ENCODE results near the gene SDHAF4.
"Not testable (repeated sequence)": the region's sequence is repeated elsewhere in the genome, so short reads cannot be mapped to it uniquely, and the experiment has no call there.

SDHAF4 gene

DNA sequence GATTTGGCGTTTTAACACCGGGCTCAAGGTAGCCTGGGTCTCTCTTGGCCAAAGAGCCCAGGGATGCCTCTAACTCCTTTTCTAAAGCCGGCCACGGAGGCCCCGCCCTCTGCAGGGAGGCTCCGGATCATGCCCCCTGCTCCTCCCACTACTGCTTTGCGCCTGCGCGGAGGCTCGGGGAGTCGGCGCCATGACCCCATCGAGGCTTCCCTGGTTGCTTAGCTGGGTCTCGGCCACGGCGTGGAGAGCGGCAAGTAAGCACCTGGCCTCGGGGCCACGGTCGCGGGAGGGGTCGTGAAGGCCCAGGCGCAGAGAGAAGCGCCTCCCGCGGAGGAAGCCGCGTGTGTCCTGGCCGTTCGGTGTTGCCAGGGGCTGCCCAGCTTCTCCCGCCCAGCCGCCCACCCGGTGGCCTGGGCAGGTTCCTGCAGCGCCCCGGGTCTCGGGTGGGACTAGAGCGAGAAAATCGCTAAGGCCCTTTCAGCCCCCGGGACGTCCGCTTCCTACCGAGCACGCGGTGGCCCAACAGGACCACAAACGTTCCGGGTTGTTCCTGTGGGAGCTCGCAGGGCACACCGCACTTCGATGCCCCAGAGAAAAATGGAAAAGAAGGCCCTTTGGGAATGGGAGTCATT, at the start of gene SDHAF4:
TSS of gene SDHAF4 (plus strand) at position 180 of the 632 bp plus-strand sequence. CDS start at position 191, 11 bp downstream.
- peak; percentile 85 to 94 (median 90) for DNase-seq

- DNase-seq: no peak
These were observed 48.0 kb upstream of the SDHAF4 start for GRCh38 chr6:70518723-70519122.

DNA sequence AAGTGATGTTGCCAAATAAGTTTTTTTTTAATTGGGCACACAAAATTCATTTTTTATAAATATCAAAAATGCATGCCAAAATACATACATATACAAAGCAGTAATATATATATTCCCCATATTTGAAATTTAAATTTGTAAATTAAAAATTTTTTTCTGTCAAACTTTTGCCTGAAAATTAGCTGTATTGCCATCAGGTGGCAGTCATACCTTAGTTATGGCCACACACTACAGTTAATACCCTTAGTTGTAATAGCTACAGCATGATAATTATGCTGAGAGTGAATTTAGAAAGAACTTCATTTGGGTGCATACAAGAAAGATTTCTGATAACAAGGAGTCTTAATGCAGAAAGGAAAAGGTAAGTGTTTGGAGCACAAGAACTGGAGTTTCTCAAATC, 46.2 kb upstream of the SDHAF4 start:
- DNase-seq: peak in 2 of 6 experiments; percentile 8 to 9

DNA sequence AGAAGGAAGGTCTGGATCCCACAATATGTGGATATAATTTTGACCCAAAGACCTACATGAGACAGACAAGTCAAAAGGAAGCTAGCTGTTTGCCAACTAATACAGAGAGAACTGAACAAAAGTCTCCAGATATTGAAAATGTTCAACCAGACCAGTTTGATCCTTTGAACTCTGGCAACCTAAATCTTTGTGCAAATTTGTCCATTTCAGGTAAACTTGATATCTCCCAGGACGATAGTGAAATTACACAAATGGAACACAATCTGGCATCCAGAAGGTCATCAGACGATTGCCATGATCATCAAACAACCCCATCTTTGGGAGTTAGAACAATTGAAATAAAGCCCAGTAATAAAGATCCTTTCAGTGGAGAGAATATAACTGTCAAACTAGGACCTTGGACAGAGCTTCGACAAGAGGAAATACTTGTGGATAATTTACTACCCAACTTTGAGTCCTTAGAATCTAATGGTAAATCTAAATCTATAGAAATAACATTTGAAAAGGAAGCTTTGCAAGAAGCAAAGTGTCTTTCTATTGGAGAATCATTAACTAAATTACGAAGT, 41.9 kb upstream of the SDHAF4 start:
- no peak for DNase-seq

GRCh38 chr6:70527071-70527737, 39.5 kb upstream of the SDHAF4 start:
- no peak for DNase-seq

- DNase-seq: no peak
These were observed 36.7 kb upstream of the SDHAF4 start for GRCh38 chr6:70530023-70530422.

DNA sequence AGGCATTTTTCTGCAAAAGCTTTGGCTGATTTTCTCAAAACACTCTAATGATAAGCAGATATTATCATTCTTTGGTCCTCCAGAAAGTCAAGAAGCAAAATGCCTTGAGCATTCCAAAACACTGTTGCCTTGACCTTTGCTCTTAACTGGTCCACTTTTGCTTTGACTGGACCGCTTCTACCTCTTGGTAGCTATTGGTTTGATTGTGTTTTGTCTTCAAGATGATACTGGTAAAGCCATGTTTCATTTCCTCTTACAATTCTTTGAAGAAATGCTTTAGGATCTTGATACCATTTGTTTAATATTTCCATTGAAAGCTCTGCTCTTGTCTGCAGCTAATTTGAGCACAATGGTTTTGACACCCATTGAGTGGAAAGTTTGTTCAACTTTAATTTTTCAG, 35.6 kb upstream of the SDHAF4 start:
- no peak for DNase-seq

DNA sequence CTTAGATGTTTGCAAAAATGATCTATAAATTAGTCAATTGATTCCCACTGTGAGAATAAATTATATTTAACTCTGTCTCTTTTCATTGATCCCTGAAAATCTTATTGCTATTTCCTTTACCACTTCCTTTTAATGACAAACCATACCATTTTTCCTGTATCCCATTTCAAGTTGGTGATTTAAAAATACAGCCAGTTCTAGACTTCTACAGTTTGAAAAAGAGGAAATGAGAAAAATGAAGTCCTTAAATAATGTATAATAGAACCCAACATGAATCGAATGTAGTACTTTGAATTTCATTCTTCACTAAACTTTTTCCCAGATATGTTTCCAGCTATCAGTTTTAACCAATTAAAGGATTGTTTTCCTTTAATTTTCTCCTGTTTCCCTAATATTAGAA, 29.5 kb upstream of the SDHAF4 start:
- no peak for DNase-seq

GRCh38 chr6:70538376-70538775, 28.4 kb upstream of the SDHAF4 start:
- DNase-seq: no peak

DNA sequence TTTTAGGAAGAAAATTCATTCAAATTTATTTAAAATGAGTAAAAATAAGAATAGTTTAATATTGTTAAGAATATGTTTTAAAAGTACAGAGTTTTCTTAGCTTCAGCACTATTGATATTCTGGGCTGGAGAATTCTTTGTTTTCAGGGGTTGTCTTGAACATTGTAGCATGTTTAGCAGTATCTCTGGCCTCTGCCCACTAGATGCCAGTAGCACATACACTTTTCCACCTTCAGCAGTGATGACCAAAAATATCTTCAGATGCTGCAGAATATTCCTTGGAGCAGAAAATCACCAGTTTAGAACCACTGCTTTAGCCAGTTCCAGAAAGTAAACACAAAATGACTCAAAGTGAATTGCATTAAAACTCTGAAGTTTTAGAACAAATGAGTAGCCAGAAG, 19.4 kb upstream of the SDHAF4 start:
- DNase-seq: no peak

- DNase-seq: no peak
These were observed 18.8 kb upstream of the SDHAF4 start for GRCh38 chr6:70547905-70548304.

- no peak for DNase-seq
These were observed 17.4 kb upstream of the SDHAF4 start for GRCh38 chr6:70549327-70549726.

GRCh38 chr6:70551566-70551965, 15.2 kb upstream of the SDHAF4 start:
- DNase-seq: no peak

- DNase-seq: not testable (repeated sequence)
These were observed 14.3 kb upstream of the SDHAF4 start for GRCh38 chr6:70552286-70552940.

GRCh38 chr6:70552974-70553373, 13.8 kb upstream of the SDHAF4 start:
- DNase-seq: no peak

DNA sequence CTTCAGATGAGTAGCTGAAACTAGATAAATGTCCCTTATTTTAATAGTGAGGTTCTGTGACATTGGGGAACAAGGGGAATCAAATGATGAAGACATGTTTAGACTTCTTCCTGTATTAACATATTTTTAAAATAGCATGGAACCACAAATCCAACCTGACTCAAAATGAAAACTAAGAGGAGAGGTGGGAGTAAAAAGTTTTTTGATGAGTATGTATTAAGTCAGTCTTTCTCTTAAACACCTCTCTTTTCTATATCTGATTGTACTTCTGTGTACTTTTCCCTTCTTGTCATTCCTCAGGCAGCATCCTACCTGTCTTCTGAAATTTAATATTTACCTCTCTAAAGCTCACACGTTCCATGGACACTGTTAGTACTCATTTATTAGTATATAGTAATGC, 8.7 kb upstream of the SDHAF4 start:
- DNase-seq: no peak

DNA sequence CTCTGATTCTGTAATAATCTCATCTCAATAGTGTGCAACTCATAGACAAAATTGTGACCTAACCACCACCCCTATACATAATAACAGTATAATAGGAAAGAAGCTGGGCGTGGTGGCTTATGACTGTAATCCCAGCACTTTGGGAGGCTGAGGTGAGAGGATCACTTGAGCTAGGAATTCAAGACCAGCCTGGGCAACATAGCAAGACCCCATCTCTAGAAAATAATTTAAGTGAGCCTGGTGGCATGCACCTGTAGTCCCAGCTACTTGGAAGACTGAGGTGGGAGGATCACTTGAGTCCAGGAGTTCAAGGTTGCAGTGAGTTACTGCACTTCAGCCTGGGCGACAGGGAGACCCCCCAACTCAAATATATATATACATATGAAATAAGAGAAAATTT, 4.3 kb upstream of the SDHAF4 start:
- DNase-seq: not testable (repeated sequence)

DNA sequence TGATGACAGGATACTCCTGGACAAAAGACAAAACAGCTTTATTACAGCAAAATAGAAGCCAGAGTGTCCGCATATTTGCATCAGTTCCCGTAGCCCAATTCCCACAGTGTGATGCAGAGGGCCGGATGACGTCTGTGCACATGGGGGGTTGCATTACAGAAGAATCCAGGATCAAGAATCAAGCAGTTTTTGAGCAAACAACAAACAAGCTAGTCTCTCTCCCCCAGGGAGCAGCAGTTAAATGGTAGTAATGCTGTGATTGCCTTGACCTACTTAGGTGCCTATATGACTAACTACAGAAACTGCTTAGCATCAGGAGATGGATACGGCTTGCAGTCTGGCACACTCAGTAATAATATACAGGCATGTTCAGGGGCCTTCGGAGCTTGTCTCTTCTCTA, 3.2 kb upstream of the SDHAF4 start:
- no peak for DNase-seq

DNA sequence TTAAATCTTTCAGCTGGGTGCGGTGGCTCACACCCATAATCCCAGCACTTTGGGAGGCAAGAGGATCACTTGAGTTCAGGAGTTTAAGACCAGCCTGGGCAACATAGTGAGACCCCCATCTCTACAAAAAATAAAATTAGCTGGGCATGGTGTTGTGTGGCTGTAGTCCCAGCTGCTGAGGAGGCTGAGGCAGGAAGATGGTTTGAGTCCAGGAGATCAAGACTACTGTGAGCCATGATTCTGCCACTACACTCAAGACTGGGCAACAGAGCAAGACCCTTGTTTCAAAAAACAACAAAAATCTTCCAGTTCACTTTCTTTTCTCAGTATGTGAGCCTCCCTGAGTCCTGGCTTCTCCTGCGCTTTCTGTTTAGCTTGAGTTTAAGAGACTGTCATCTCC, 7.9 kb downstream of the SDHAF4 start:
- no peak for DNase-seq

DNA sequence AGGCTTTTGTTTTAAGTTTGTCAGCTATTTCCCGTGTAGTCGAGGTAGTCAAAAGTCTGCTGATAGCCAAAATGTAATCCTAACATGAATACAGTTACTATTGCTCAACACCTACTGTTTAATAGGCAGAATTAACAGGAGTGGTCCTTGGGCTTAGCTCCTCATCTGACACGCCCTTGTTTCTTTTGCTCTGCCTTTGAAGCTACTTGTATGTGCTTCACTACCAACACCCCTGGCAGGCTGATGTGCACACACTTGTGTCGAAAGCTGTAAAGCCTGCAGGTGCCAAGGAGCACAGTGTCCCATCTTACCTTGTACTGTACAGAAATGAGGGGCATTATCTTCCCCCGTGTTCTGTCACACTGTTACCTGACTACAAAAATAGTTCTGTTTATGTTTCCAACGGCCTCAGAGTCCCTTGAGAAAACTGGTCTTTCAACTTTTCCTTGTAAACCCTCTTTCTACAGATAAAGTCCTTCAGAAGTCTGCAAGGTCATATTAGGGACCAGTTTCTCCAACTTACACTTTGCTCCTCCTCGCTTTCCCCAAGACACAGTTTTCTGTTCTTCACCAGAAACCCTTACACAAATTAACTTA, 9.3 kb downstream of the SDHAF4 start:
- DNase-seq: no peak

DNA sequence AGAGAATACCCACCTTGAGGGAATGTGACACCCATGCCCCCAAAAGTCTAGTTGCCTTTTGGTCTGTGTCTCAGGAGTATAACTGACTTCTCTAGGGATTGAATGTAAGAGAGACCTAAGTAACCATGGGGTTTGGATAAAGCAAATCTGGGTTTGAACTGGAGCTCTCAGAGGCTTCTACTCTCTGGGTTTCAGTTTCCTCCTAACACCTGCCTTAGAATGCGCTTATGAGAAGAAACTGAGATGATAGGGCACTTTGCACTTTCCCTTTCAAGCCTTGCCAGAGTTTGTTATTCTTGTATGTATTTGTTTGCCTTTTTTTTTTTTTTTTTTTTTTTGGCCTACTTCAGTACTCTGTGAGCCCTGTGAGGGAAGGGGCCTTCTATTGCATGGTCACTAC, 19.4 kb downstream of the SDHAF4 start:
- DNase-seq: no peak

GRCh38 chr6:70590400-70590799, 23.7 kb downstream of the SDHAF4 start:
- no peak for DNase-seq

GRCh38 chr6:70592391-70593117, 25.8 kb downstream of the SDHAF4 start:
- DNase-seq: no peak

Data from stimulated activated naive CD4-positive, alpha-beta T cell (primary cell).